Fibroblast of mammary gland (primary cell): ENCODE measurements around the gene MTUS2.

Experiments used
- DNase-seq: peaks from one replicate; pipeline ENCODE4 v3.0.0-alpha.2; 2010; ENCODE audit warnings: low read depth
- H3K4me3 ChIP-seq: 2 replicates; pipeline ENCODE4 v1.5.1; 2011; ENCODE audit warnings: low read depth, mild to moderate bottlenecking, low read length, moderate library complexity; ENCODE audit not compliant: control insufficient read depth
- CTCF ChIP-seq: conservative IDR thresholded peaks from 2 replicates; pipeline ENCODE4 v1.5.1; 2011; ENCODE audit warnings: low read depth, low read length, inconsistent platforms; ENCODE audit not compliant: control insufficient read depth, insufficient read depth

Gene MTUS2

GRCh38 chr13:29527916-29528315 is 707.8 kb downstream of the MTUS2 start:
- TF ChIP-seq CTCF: no peak
- no peak for DNase-seq
- H3K4me3 ChIP-seq: no peak overlapping the region

GRCh38 chr13:29529754-29530153 is 709.6 kb downstream of the MTUS2 start:
- no peak overlapping the region for H3K4me3 ChIP-seq
- no peak for TF ChIP-seq CTCF
- DNase-seq: no peak

GRCh38 chr13:29530901-29531300 is 710.8 kb downstream of the MTUS2 start:
- H3K4me3 ChIP-seq: no peak overlapping the region
- no peak for TF ChIP-seq CTCF
- no peak for DNase-seq

GRCh38 chr13:29532116-29532515 is 712.0 kb downstream of the MTUS2 start:
- H3K4me3 ChIP-seq: no peak overlapping the region
- no peak for DNase-seq
- TF ChIP-seq CTCF: no peak

GRCh38 chr13:29532821-29533220 is 712.7 kb downstream of the MTUS2 start:
- no peak for TF ChIP-seq CTCF
- no peak overlapping the region for H3K4me3 ChIP-seq
- no peak for DNase-seq

GRCh38 chr13:29534083-29534482 is 713.9 kb downstream of the MTUS2 start:
- no peak overlapping the region for H3K4me3 ChIP-seq
- no peak for TF ChIP-seq CTCF
- no peak for DNase-seq

GRCh38 chr13:29535663-29536655 is 715.8 kb downstream of the MTUS2 start:
- DNase-seq: no peak
- H3K4me3 ChIP-seq: no peak overlapping the region
- no peak for TF ChIP-seq CTCF
